Measurements from ENCODE around the gene HPS3.
"Not testable (repeated sequence)": the region's sequence is repeated elsewhere in the genome, so short reads cannot be mapped to it uniquely, and the experiment has no call there.

The HPS3 gene, protein sequence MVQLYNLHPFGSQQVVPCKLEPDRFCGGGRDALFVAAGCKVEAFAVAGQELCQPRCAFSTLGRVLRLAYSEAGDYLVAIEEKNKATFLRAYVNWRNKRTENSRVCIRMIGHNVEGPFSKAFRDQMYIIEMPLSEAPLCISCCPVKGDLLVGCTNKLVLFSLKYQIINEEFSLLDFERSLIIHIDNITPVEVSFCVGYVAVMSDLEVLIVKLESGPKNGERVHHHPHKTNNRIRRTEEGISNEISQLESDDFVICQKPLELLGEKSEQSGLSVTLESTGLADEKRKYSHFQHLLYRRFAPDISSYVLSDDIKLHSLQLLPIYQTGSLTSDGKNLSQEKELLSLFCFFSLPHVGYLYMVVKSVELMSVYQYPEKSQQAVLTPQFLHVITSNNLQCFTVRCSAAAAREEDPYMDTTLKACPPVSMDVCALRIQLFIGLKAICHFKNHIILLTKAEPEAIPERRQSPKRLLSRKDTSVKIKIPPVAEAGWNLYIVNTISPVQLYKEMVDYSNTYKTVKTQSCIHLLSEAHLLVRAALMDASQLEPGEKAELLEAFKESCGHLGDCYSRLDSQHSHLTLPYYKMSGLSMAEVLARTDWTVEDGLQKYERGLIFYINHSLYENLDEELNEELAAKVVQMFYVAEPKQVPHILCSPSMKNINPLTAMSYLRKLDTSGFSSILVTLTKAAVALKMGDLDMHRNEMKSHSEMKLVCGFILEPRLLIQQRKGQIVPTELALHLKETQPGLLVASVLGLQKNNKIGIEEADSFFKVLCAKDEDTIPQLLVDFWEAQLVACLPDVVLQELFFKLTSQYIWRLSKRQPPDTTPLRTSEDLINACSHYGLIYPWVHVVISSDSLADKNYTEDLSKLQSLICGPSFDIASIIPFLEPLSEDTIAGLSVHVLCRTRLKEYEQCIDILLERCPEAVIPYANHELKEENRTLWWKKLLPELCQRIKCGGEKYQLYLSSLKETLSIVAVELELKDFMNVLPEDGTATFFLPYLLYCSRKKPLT

DNA sequence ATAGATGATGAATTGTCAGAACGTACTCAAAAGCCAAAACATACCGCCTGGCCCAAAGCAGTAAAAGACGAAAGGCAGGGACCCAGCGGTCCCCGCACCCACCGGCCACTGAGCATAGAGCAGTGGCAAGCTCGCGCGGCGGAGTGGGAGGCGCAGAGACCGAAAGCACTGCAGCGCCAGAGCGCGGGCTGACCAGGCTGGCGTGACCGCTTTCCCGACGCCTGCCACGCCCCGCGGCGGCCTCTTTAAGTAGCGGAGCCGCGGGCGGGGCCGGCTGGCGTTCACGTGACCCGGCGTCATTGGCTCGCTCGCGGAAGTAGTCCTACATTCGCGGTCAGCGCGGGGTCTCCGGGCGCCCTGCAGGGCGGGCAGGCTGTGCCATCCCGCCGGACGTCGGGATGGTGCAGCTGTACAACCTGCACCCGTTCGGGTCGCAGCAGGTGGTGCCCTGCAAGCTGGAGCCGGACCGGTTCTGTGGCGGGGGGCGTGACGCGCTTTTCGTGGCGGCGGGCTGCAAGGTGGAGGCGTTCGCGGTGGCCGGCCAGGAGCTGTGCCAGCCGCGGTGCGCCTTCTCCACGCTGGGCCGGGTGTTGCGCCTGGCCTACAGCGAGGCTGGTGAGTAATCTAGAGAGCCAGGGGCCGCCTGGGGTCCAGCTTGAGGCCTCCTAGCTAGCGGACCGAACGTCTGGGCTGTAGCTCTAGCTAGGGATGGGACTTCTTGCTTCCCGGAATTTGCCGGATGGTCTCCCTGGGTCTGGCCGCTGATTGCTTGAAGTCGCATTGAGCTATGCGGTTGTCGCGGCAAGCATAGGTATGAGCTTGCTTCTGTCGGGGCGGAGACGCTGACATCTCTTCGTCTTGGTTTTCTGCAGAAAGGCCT is at the start of gene HPS3:
Gene HPS3, plus strand, starts transcription at position 313 of the 880 bp plus-strand sequence. Its CDS starts 86 bp downstream, at position 399.
- DNase-seq (ENCODE audit: low spot score), result peak; percentile 95

DNA sequence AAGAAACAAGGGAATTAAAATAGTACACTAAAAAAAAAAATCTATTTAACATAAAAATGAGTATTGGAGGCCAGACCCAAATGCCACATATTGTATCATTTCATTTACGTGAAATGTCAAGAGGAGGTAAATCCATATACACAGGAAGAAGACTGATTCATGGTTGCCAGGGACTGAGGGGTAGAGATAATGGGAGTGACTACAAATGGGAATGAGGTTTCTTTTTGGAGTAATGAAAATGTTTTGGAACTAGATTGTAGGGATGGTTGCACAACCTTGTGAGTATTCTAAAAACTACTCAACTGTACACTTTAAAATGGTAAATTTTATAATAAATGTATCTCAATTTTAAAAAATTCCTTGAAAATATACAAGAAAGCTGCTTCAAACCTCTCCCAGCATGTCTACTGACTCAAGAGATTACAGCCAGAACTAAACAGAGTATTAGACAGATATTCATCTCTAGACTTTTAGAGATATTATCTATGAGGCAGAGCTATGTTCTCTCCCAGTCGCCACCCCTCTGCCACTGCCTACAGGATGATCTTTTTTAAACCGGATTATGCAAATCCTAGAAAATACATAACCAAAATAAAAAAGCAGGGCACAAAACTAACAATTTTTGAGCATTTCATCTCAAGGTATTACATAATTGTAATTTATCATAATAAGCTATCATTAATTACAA is 49.3 kb upstream of the HPS3 start:
- DNase-seq (ENCODE audit: low spot score), result peak; percentile 2

- DNase-seq (ENCODE audit: low spot score), result peak; percentile 4
Measured at GRCh38 chr3:149080699-149081091, 48.7 kb upstream of the HPS3 start.

DNA sequence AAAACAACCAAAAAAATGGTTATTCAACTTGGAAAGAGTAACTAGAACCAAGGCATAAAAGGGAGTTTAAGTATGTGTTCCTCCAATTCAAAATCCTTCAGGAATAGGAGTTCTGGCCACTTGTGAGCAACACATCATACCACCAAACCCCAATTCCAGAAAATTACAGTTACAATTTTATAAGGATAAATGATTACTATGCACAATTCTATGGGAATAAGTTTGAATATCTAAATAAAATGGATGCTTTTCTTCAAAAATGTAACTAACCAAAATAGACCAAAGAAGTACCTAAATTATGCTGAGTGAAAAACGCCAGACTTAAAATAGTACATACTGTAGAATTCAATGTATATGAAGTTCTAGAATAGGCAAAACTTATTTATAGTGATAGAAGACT is 47.7 kb upstream of the HPS3 start:
- DNase-seq (ENCODE audit: low spot score), result no peak

DNA sequence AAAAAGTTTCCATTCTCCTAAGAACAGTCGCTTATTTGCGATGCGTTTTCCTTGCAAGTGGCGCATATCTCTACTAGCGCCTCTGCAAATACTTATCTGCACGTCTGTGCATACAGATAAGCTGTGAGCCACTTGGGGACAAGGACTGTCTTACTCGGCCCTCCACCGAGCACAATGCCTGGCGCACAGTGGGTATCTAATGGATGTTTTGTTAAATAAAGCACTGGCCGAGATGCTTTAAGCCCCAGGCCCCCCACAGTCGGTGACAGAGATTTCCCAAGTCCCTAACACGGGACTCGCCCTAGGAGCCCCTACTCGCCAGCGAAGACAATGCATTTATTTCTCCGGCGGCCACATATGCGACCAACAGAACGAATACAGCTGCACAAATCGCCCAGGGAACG is 43.6 kb upstream of the HPS3 start:
- DNase-seq (ENCODE audit: low spot score), result peak; percentile 29

- peak; percentile 98 for DNase-seq (ENCODE audit: low spot score)
Measured at GRCh38 chr3:149086232-149086988, 43.0 kb upstream of the HPS3 start, which contains the start of gene HLTF. Gene HLTF (minus strand): TSS chr3:149086533. CDS start chr3:149086336, 197 bp downstream.

- DNase-seq (ENCODE audit: low spot score), result no peak
Measured at GRCh38 chr3:149087208-149087607, 42.2 kb upstream of the HPS3 start.

GRCh38 chr3:149089395-149089794 is 40.0 kb upstream of the HPS3 start:
- DNase-seq (ENCODE audit: low spot score), result no peak

DNA sequence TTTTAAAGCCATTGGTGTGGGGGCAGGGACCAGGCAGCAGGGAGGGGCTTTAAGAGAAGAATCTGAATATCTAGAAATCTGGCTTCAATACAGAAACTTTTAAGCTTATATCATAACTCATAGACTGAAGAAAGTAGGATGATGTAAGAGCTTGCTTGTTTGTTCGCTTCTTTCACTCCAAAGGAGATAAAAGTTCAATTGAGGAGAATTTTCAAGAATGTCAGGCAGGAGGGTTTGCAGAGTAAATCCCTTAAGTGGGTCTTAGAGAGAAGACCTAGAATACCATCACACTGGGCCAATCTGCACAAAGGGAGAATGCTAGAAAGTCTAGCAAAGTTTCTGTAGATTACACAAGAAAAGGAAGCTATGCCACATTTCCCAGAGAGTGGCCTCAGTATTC is 39.0 kb upstream of the HPS3 start:
- DNase-seq (ENCODE audit: low spot score), result no peak

DNA sequence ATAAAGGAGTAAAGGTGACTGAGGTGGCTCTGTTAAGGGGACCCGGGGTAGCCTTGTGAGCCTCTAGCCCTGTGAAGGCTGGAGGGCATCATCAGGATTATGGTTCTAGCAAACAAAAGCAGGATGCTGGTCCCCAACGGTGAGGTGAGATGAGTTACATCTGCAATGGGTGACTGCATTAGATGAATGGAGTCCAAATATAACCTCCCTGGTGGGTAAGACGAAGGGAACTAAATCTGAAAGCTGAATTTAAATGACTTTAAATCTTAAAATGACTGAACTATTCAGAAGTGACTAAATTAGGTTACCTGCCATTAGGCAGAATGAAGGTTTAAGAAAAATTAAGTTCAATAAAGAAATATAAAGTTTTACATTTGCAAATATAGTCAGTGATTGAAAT is 38.5 kb upstream of the HPS3 start:
- DNase-seq (ENCODE audit: low spot score), result no peak

- DNase-seq (ENCODE audit: low spot score), result no peak
Measured at GRCh38 chr3:149091983-149092382, 37.5 kb upstream of the HPS3 start.

- DNase-seq (ENCODE audit: low spot score), result no peak
Measured at GRCh38 chr3:149095487-149095886, 34.0 kb upstream of the HPS3 start.

DNA sequence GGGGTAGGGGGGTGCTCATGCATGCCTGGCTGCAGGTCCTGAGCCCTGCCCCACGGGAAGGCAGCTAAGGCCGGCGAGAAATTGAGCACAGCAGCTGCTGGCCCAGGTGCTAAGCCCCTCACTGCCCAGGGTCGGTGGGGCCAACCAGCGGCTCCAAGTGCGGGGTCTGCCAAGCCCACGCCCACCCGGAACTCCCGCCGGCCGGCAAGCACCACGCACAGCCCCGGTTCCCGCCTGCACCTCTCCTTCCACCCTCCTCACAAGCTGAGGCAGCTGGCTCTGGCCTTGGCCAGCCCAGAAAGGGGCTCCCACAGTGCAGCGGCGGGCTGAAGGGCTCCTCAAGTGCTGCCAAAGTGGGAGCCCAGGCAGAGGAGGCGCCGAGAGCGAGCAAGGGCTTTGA is 31.5 kb upstream of the HPS3 start:
- DNase-seq (ENCODE audit: low spot score), result not testable (repeated sequence)

DNA sequence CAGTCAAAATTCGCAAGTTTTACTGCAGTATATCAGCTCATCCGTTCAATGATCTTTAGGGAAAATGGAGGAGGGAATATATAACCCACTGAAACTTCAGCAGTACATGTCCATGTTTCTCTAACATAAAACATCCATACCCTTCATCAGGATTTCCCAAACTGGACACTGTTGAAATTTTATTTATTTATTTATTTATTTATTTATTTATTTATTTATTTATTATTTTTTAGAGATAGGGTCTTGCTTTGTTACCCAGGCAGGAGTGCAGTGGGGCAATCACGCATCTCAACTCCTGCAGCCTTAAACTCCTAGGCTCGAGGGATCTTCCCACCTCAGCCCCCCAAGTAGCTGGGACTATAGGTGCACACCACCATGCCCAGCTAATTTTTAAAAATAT is 28.3 kb upstream of the HPS3 start:
- no peak for DNase-seq (ENCODE audit: low spot score)

DNA sequence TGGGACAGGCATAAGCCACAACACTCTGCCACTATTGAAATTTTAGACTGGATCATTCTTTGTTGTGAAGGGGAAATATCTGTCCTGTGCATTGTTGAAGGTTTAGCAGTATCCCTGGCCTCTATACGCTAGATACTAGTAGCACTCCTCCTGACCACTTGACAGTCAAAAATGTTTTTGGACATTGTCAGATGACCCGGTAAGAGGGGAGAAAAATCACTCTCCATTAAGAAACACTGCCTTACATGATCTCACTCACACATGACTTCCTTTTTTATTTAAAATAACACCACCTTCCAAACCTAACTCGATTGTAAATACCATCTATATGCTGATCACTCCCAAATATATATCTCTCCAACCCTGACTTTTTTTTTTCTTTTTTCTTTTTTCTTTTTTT is 27.8 kb upstream of the HPS3 start:
- no peak for DNase-seq (ENCODE audit: low spot score)

DNA sequence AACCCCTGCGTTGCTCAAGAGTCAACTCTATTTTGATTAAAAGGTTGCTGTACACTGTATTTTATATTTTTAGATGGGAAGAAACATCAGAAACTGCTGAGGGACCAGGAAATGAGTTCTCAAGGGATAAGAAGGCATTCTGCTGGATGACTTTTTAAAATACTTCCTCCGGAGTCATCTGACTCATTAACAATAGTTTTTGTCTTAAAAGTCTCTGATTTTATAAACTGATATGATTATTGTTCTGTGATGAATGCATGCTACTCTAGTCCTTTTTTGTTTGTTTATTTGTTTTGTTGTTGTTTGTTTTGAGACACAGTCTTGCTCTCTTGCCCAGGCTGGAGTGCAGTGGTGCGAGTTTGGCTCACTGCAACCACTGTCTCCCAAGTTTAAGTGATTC is 25.0 kb upstream of the HPS3 start:
- DNase-seq (ENCODE audit: low spot score), result no peak

- DNase-seq (ENCODE audit: low spot score), result no peak
Measured at GRCh38 chr3:149114458-149114857, 15.0 kb upstream of the HPS3 start.

- no peak for DNase-seq (ENCODE audit: low spot score)
Measured at GRCh38 chr3:149115114-149115513, 14.3 kb upstream of the HPS3 start.

DNA sequence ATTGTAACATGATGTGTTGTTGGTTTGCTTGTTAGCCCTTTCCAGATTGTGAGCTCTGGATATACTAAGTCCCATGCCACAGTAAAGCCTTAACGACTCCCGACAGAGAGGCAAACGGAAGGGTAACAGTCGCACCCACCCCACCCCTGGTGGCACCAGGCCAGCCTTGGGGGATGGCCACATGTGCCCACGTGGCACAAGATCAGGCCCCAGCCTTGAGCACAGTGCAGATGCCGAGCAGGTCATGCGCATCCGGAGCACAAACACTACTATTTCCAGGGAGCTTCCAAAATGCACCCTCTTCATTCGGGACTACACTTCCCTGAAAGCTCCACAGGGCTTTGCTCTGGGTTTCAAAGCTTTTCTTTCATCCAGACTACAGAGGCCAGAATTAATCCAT is 10.7 kb upstream of the HPS3 start:
- no peak for DNase-seq (ENCODE audit: low spot score)

DNA sequence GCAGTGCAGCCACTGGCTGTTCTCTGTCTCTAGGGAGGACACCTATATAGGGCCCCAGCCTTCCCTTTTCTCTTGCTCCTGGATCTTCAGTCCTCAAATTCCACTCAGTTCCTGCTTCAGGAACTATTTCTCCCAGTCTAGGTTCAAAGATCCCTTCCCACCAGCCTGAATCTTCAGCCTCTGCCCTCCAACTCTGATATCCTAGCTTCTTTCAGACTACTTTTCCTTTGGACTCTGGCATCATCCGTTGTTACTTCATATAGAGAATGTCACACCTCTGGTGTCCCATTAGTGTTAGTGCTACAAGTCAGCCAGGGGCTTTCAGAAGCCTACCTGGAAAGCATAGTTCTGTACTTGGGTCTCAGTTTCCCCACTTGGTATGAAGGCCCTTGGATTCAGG is 10.0 kb upstream of the HPS3 start:
- DNase-seq (ENCODE audit: low spot score), result no peak

Data from AG08395 (cell line).